Measurements from ENCODE around the gene DOK7.

Gene DOK7

GRCh38 chr4:3488820-3489219 is 25.7 kb downstream of the DOK7 start:
- DNase-seq, result no peak
- Histone ChIP-seq H3K27me3 (replicated peaks) (peaks cover 41% of the 10 kb centered on the region), H3K36me3 (replicated peaks) (no peaks in the 10 kb centered on the region), H3K27ac (no peak overlapping the region), H3K4me3 (ENCODE audit: low read depth, low read length) (no peak overlapping the region)
- TF ChIP-seq CTCF (IDR thresholded peaks at IDR 0.05; ENCODE audit: low read depth, low read length, missing control alignments), result no peak
- in situ Hi-C loops (cut with HindIII; ENCODE audit: low pct_ligation_motif_present, low sequenced_read_pairs), result no loop called here

DNA sequence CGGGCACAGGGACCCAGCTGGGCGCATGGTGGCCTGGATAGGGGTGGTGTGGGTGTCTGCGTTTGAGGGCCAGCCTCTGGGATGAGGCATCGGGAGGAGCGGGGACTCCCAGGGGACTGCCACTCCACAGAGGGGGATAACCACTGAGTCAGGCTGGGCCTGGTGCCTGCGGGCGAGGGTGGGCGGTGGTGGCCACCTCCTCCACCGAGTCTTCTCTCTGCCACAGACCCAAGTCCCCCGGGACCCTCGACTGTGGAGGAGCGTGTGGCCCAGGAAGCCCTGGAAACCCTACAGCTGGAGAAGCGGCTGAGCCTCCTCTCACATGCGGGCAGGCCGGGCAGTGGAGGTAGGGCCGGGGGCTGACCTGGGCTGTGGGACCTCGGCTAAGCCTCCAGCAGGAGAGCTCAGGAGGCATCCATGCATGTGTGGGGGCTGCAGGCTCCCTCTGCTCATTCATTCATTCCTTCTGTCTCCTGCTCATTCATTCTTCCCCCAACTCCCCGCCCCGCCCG is 26.4 kb downstream of the DOK7 start:
- peaks cover 37% of the 10 kb centered on the region for H3K27me3 ChIP-seq (replicated peaks)
- no peak overlapping the region for H3K4me3 ChIP-seq (ENCODE audit: low read depth, low read length)
- in situ Hi-C loops (cut with HindIII; ENCODE audit: low pct_ligation_motif_present, low sequenced_read_pairs), result no loop called here
- TF ChIP-seq CTCF (IDR thresholded peaks at IDR 0.05; ENCODE audit: low read depth, low read length, missing control alignments), result no peak
- no peak overlapping the region for H3K27ac ChIP-seq
- DNase-seq, result no peak
- no peaks in the 10 kb centered on the region for H3K36me3 ChIP-seq (replicated peaks)

DNA sequence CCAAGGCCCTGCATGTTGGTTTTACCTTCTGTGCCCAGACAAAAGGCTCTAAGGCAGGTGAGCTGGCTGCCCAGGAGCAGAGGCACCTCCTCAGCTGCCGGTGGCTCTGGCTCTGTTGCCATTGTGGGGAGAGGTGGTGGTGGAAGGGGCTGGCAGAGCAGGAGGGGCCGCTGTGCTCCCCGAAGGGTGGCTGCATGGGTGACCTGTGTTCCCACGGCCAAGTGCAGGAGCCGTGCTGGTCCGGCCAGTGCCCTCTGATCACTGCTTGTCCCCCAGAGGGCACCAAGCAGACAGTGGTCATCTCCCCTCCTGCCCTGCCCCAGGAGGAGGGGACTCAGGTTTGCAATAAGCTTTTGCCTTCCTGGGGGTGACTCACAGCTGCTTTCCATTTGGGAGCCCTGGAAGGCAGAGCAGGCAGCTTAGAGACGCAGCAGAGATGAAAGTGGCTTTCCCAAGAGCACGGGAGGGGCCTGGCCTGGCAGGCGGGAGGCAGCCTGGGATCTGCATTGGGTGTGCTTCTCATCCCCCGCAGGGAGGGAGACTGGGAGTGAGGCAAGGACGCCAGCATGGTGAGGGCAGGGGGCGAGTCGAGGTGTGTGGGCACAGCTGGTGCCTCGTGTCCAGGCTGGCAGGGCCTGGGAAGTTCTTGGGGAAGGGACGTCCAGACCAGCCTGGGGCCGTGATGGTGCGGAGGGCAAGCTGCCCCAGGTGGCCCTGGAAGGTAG is 28.7 kb downstream of the DOK7 start:
- no peak for TF ChIP-seq CTCF (IDR thresholded peaks at IDR 0.05; ENCODE audit: low read depth, low read length, missing control alignments)
- Histone ChIP-seq H3K27ac (no peak overlapping the region), H3K36me3 (replicated peaks) (no peaks in the 10 kb centered on the region), H3K4me3 (ENCODE audit: low read depth, low read length) (no peak overlapping the region), H3K27me3 (replicated peaks) (peaks cover 22% of the 10 kb centered on the region)
- in situ Hi-C loops (cut with HindIII; ENCODE audit: low pct_ligation_motif_present, low sequenced_read_pairs), result no loop called here
- peak; percentile 6 for DNase-seq

DNA sequence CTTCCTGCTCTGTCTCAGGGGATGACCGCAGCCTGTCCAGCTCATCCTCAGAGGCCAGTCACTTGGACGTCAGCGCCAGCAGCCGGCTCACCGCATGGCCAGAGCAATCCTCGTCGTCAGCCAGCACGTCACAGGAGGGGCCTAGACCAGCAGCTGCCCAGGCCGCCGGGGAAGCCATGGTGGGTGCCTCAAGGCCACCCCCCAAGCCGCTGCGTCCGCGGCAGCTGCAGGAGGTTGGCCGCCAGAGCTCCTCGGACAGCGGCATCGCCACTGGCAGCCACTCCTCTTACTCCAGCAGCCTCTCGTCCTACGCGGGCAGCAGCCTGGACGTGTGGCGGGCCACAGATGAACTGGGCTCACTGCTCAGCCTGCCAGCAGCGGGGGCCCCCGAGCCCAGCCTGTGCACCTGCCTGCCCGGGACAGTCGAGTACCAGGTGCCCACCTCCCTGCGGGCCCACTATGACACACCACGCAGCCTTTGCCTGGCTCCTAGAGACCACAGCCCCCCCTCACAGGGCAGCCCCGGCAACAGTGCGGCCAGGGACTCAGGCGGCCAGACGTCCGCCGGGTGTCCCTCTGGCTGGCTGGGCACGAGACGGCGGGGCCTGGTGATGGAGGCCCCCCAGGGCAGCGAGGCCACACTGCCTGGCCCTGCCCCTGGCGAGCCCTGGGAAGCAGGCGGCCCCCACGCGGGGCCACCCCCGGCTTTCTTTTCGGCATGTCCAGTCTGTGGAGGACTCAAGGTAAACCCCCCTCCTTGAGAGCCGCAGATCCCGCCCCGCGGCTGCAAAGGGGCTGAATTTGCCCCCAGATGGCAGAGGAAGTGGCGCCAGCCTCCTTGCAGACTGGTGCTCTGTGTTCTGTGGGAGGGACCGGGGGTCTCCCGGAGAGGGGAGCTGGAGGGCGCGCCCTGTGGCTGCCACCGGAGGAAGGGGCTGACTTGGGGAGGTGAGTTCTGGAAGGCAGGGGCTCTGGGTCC is 29.9 kb downstream of the DOK7 start:
- no peak overlapping the region for H3K4me3 ChIP-seq (ENCODE audit: low read depth, low read length)
- TF ChIP-seq CTCF (IDR thresholded peaks at IDR 0.05; ENCODE audit: low read depth, low read length, missing control alignments), result no peak
- DNase-seq, result peak; percentile 14
- no peaks in the 10 kb centered on the region for H3K36me3 ChIP-seq (replicated peaks)
- H3K27ac ChIP-seq, result no peak overlapping the region
- H3K27me3 ChIP-seq (replicated peaks), result peaks cover 22% of the 10 kb centered on the region
- in situ Hi-C loops (cut with HindIII; ENCODE audit: low pct_ligation_motif_present, low sequenced_read_pairs), result no loop called here

- H3K27me3 ChIP-seq (replicated peaks), result peaks cover 22% of the 10 kb centered on the region
- no peak overlapping the region for H3K27ac ChIP-seq
- in situ Hi-C loops (cut with HindIII; ENCODE audit: low pct_ligation_motif_present, low sequenced_read_pairs), result no loop called here
- no peaks in the 10 kb centered on the region for H3K36me3 ChIP-seq (replicated peaks)
- no peak for DNase-seq
- no peak overlapping the region for H3K4me3 ChIP-seq (ENCODE audit: low read depth, low read length)
- TF ChIP-seq CTCF (IDR thresholded peaks at IDR 0.05; ENCODE audit: low read depth, low read length, missing control alignments), result no peak
Observed at GRCh38 chr4:3493720-3494461, 30.8 kb downstream of the DOK7 start.

All from brain microvascular endothelial cell (primary cell).